GM18520 (cell line): ENCODE results near the gene RALGPS1.

Experiments
- ATAC-seq: cut with Tn5 transposase; IDR thresholded peaks from one replicate; pipeline ENCODE4 v1.9.1; 2021; ENCODE audit not compliant: unreplicated experiment

Gene RALGPS1

DNA sequence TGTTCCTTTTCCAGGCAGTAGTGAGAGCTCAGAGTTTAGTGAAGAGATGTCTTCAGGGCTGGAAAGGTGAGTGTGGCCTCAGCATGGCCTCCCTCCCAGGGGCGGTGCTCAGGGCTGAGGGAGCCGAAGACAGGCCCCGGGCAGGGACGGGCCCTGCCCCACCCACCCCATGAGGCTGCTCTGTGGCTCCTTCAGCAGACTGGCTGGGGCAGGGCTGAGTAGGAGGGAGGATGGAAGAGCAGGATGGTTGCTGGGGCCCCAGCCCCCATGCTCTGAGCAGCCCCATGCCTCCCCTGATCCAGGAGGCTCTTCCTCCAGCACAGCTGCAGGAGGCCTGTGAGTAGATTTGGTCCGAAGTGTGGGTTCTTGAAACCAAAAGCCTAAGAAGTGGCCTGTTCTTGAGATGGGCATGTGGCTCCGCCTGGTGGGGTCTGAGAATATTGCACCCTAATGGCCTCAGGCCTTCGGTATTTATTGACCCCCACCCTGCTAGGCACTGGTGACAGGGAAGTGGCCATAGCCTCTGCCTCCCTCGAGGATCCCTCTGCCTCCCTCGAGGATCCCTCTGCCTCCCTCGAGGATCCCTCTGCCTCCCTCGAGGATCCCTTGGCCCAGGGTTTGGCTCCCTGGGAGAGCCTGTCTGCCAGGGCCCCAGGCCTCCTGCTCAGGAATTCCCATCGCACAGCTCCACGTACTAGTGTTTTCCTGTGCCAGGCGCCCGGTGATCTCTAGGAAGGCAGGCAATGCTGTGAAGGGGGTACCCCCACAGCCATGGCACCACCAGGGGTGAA is 284.6 kb downstream of the RALGPS1 start:
- peak; percentile 61 for ATAC-seq

GRCh38 chr9:127200106-127200862 is 285.7 kb downstream of the RALGPS1 start:
- ATAC-seq = no peak

- no peak for ATAC-seq
These were observed 286.5 kb downstream of the RALGPS1 start for GRCh38 chr9:127201071-127201541.

DNA sequence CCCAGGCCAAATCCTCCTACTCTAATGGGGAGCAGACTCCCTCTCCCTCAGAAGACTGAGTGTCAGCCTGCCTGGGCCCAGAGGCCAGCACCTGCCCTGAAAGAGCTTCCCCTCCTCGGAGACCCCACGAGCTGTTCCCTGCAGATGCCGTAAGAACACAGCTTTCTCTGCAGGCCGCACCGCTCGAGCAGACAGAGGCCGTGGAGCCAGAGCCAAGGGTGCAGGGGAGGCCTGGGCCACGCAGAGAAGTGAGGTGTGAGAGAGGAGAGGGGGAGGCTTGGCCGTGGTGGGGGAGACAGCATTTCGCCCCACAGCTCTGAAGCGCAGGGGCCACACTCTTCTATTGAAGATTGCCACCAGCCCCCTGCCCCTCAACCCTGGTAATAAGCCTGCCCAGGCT is 287.1 kb downstream of the RALGPS1 start:
- ATAC-seq = no peak

DNA sequence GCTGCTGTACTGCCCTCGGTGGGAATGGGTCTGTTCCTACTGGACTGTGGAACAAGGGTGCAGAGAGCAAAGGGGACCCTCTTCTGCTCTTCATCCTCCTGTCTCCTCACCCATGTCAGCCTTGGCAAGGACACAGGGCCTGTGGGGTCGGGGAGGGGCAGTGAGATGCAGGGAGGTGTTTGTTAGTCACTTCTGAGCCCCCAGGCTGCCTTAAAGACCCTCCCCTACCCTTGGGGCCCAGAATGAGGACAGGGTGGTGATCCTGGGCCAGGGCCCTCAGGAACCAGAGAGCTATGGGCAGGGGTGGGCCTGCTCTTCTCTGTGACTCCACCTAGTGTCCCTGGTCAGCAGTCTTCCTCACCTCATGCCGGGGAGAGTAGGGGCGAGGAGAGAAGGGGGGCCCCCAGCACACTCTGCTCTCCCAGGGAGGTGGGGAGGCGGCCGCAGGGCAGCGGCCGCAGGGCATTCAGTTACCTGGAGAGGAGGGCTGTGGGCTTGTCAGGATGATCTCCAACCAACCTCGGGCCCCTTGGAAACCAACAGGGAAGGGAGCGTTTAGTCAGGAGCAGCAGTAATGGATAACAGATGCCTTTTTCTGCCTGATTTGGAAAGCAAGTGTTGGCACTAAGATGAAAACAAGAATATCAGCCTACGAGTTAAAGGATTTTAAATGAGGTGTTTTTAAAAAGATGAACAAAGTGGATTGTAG is 288.0 kb downstream of the RALGPS1 start:
- no peak for ATAC-seq

- no peak for ATAC-seq
These were observed 289.2 kb downstream of the RALGPS1 start for GRCh38 chr9:127203681-127204327.

DNA sequence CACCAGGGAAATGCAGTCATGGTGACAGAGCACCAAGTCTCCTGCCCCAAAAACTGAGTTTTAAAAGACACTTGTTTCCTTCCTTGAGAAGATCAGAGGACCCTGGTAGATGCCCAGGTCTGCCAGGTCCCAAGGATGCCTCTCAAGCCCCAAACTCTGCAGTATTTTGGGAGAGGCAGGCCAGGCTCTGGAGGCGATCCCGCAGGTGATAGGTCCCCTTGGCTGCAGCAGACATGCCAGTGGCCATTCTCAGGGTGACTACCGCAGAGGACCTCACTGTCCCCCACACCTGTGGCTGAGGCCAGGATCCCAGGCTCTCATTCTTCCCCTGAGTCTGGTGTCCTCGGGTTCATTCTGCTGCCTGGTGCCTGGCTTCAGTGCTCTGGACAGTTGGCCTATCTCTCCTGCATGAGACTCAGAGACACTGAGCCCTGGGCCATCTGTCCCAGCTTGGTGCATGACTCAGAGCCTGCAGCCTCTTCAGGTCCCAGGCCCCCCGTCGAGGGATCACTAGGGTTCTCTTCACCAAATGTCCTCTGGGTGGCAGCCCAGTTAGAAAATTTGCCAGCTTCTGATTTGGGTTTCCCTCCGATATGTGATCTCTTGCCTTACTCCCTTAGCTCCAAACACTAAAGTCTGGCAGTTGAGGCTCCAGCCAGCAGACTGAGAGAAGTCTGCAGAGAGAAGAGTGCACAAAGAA is 290.3 kb downstream of the RALGPS1 start:
- no peak for ATAC-seq

DNA sequence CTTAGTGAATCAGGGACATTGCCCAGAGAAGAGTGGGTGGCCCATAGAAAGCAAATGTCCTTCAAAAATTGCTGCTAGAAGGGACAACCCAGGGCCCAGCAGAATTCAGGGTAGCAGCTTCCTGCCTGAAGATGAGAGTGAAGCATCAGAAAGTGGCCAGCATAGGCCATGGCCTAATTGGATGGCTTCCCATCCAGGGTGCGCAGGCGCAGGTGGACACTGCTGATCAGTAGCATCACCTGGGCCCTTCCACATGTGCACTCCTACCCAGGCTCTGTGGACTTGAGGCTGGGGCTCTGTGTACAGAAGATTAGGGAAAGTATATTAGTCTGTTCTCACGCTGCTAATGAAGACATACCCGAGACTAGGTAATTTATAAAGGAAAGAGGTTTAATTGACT is 291.4 kb downstream of the RALGPS1 start:
- no peak for ATAC-seq

DNA sequence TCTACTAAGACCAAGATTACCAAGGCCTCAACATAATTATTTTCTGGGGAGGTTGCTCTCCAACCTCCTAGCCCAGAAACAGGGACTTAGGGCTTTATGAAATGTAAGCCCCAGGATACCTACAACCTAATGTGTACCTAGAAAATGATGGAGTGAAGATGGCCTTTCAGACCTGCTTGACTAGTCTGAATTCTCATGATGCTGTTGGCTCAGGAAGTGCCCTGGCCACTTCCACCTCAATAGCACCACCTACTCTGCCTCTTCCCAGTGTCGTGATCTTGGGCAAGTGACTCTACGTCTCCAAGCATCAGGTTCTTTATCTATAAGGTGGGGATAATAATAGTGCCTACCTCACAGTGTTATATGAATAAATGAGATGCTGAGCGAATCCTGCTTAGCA is 292.1 kb downstream of the RALGPS1 start:
- ATAC-seq = no peak

DNA sequence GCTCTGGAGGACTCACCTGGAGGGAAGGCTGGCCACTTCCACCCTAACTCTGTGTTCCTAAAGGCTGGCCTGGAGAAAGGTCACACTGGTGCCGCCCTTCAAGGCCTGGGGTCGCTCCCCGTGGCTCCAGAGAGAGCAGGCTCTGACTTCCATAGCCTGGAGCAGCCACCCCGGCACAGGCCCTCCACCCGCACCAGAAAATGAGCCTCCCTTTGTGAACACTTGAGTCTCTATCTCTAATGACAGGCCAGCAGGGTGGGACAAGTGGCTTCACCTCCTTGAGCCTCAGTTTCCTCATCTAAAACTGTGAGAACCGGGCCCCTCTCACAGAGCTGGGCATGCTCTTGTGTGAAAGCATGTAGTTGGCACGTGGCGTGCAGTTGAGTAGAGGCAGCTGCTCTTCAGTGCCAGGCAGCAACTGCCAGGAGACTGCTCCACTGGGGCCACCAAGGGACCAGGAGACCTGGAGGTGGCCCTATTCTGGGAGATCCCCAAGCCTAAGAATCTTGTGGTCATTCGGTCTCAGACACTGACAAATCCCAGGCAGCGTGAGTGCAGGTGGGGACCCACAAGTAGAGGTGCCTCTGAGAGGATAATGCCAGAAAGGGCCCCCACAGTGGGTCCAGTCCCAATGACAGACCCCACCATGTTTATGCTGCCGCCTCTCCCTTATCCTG is 293.3 kb downstream of the RALGPS1 start:
- no peak for ATAC-seq

- no peak for ATAC-seq
These were observed 293.8 kb downstream of the RALGPS1 start for GRCh38 chr9:127208416-127208815.

DNA sequence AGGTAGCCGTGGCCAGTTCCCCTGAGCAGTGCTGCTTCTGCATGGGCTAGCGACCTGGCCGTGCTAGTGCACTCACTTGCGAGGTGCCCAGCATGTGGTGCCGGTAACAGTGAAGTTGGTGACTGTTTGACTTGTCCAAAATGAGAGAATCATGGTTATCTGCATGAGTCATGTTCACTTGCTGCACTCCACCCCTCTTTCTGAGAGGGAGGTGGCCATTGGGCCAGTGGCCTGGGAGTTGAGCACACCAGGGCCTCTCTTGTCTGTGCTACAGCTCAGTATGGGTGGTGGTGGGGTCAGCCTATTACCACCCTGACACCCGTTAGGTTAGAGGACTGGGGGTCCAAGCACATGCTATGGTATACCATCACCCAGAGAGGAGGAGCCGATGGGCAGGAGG is 294.6 kb downstream of the RALGPS1 start:
- ATAC-seq = no peak

GRCh38 chr9:127209948-127210640 is 295.5 kb downstream of the RALGPS1 start:
- no peak for ATAC-seq

GRCh38 chr9:127210851-127211730 is 296.5 kb downstream of the RALGPS1 start:
- no peak for ATAC-seq

- ATAC-seq = no peak
These were observed 297.4 kb downstream of the RALGPS1 start for GRCh38 chr9:127211983-127212382.

- no peak for ATAC-seq
These were observed 297.9 kb downstream of the RALGPS1 start for GRCh38 chr9:127212453-127212852.

- ATAC-seq = no peak
These were observed 299.3 kb downstream of the RALGPS1 start for GRCh38 chr9:127213859-127214258.
